ENCODE measurements around the gene TIMM23.
"Not testable (repeated sequence)": the region's sequence is repeated elsewhere in the genome, so short reads cannot be mapped to it uniquely, and the experiment has no call there.

TIMM23 gene

DNA sequence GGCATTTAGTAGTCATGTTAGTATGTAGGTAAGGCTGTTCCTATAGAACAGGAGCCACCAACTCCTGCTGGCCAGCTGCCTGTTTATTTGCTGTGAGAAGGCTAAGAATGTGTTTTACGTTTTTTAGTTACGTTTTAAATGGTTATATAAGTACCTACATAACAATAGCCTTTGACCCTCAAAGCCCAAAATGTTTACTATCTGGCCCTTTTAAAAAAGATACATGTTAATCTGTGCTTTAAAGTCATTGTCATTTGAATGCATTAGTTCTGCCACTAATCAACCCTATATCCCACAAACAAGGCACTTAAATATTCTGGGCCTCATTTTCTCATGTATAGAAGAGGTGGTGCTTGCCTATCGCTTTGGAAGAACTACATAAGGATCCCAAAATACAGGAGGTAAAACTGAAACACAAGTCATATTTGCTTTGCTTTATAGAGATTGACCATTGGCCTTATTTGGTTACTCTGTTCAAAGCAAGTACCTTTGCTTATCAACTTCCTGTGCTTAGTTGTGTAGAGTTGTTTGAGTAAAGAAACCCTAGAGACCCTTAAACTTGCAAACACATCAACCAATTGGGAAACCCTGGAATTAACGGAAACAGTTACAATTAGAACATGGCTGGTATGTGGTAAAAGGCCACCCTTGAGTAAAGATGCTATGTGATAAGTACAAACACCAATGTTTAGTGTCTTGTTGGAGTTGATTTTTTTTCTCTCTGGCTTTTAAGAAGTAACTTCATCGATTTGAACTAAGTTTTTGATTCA, 25.9 kb downstream of the TIMM23 start:
- DNase-seq, result no peak

DNA sequence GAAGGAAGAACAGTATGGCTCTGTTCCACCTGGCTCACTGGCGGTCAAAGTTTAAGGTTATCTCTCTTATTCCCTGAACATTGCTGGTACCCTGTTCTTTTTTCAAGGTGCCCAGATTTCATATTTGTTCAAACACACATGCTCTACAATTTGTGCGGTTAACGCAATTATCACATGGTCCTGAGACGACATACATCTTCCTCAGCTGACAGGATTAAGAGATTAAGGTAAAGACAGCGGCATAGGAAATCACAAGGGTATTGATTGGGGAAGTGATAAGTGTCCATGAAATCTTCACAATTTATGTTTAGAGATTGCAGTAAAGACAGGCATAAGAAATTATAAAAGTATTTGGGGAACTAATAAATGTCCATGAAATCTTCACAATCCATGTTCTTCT, 27.7 kb downstream of the TIMM23 start:
- peak; percentile 3 for DNase-seq

DNA sequence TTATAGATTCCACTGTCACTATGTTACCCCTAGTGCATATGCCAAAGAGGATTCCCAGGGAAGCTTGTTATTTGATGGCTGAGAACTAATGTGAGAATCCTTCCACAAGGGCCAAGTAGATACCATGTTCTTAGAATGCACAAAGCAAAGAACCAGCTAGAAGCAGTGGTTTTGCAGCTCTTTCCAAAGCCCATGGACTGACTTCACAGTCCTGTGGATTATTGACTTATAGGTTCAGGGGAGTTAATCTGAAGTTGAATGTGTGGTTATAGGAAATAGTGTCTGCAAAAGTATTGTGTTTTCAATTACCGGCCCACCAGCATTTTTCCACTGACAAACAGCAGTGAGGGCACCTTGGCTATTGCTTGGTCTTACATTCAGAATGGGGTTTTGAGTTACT, 28.2 kb downstream of the TIMM23 start:
- no peak for DNase-seq

- no peak for DNase-seq
Observed at GRCh38 chr10:46001187-46001756, 29.0 kb downstream of the TIMM23 start.

DNA sequence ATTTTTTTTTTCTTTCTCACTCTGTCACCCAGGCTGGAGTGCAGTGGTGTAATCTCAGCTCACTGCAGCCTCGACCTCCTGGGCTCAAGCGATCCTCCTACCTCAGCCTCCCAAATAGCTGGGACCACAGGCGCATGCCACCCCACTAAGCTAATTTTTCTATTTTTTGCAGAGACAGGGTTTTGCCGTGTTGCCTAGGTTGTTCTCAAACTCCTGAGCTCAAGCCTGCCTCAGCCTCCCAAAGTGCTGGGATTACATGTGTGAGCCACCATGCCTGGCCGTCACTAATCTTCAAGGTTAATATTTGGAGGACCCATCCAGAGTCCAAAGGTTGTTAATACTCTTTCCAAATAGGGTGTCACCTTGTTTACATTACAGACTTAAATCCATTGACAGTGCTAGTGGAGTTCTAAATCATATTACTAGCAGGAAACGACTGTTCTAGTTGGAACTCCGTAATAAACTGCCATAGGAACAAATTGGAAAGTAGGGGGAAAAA, 29.9 kb downstream of the TIMM23 start:
- DNase-seq, result not testable (repeated sequence)

DNA sequence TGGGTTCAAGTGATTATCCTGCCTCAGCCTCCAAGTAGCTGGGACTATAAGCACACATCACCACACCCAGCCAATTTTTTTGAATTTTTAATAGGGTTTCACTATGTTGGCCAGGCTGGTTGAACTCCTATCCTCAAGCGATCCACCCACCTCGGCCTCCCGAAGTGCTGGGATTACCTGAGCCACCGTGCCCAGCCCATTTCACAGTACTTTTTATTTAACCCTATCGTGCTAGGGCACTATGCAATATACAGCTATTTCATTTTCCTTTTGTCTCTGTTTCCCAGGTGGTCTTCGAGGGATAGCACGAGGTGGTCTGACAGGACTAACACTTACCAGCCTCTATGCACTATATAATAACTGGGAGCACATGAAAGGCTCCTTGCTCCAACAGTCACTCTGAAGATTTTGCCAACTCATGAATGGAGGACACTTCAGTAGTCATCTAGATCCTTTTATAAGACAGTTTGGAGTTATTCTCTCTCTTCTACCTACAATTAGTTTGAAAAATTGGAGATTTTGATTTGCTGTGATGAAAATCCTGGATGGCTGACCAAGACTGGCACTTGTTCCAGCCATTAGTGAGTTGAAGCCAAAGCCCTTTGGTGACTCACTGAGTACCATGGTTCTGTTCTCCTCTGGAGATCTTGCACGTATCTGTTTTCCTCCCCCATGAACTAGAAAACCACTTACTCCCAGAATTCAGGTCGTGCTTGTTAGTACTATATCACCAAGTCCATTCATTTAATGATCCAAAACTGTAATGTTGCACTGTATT, 30.8 kb downstream of the TIMM23 start:
- no peak for DNase-seq

DNA sequence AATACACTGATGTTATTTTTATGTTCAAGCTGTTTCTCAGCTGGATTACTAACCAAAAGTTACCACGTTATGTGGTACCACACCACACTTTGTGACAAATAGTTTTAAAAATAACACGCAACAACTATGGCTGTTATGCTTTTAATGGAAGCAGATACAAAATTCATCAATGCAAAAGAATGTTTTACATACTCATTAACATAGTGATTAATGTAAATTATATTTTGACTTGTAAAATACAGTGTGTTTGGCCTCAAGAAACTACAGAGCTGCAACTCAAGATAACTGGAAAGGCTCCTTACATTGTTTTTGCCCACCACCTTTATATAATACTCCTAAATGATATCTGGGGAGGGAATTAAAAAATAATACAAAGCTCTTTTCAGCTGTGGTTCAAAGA, 32.7 kb downstream of the TIMM23 start:
- DNase-seq, result no peak

- DNase-seq, result no peak
Observed at GRCh38 chr10:46005383-46005782, 33.1 kb downstream of the TIMM23 start.

GRCh38 chr10:46006219-46006618, 33.9 kb downstream of the TIMM23 start:
- no peak for DNase-seq

GRCh38 chr10:46012746-46013145, 40.5 kb downstream of the TIMM23 start:
- DNase-seq, result no peak

GRCh38 chr10:46014206-46014605, 41.9 kb downstream of the TIMM23 start:
- no peak for DNase-seq

DNA sequence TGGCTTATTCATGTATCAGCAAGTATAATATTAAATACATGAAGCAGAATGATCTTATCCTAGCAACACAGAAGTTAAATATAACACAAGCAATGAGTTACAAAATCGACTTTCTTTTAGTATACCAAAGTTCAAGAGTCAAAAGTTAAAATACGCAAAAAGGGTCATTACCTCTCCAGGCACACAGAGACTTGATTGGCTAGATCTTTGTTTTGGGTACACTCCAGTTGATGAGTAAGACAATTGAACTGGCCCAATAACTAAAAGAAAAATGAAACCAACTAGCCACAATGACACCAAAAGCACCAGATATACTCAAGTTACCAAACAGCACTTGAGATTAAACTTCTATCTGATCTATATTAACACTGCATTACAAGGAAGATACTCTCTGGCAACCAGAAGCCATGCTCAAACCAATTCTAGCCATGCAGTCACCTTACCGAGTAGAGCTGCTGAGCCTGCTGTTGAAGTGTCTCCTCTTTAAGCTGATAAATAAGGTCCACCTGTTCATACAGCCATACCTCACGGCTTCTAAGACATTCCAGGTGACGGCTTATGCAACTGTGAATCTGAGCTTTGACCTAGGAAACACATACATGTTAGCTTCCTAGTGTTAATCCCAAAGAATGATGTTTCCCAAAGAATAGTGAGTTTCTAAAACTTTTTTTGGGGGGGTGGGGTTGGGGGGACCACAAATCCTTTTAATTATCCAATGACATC, 42.6 kb downstream of the TIMM23 start:
- DNase-seq, result peak; percentile 8

- DNase-seq, result no peak
Observed at GRCh38 chr10:46016190-46016589, 43.9 kb downstream of the TIMM23 start.

DNA sequence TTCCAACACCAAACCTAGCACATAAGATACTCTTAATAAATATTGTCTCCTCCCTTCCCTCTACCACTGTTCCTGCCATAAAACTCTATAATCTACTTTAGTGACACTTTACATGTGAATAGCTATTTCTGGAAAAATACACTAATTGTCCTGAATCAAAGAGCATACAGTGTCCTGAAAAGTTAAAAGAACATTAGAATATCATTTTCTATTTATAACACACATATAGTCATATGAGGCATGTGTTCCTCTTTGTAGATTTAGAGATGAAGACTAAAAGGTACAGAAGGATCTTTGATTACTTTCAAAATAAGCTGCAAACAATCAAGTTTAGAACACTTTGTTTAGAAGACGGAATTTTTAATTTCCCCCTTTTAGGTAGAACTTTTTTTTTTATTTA, 44.5 kb downstream of the TIMM23 start:
- DNase-seq, result no peak

DNA sequence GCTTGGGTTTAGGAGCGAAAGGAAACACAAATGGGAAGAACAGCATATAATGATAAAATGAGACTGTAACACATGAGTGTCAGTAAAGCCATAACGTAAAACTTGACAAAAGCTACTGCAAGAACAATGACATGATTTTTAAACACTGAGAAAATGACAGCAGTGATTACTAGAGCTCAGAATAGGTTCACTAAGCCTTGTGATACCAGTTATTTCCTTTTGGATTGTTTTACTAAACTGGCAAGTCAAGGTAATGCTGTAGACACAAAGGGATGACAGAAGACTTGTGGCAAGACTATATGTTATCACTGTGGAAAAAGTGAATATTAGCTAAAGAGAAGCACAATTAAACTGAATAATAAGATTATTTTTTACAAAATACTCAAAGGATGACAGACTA, 45.4 kb downstream of the TIMM23 start:
- DNase-seq, result no peak

- DNase-seq, result no peak
Observed at GRCh38 chr10:46018453-46019176, 46.3 kb downstream of the TIMM23 start.

DNA sequence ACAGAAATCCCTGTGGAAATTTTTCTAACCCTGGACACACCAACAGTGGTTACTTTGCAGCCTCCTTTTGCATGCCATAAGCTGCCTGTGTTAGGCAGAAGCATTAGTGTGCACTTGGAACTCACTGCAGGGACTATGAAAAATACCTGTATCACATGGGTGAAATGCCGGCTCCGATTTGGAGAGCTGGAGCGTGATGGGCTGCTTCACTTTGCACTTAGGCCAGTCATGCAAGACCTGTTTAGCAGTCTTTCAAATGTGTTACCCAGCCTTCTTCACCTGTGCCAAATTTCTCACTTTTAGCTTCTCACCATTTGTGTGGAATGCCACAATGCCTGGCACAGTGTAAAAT, 46.9 kb downstream of the TIMM23 start:
- no peak for DNase-seq

DNA sequence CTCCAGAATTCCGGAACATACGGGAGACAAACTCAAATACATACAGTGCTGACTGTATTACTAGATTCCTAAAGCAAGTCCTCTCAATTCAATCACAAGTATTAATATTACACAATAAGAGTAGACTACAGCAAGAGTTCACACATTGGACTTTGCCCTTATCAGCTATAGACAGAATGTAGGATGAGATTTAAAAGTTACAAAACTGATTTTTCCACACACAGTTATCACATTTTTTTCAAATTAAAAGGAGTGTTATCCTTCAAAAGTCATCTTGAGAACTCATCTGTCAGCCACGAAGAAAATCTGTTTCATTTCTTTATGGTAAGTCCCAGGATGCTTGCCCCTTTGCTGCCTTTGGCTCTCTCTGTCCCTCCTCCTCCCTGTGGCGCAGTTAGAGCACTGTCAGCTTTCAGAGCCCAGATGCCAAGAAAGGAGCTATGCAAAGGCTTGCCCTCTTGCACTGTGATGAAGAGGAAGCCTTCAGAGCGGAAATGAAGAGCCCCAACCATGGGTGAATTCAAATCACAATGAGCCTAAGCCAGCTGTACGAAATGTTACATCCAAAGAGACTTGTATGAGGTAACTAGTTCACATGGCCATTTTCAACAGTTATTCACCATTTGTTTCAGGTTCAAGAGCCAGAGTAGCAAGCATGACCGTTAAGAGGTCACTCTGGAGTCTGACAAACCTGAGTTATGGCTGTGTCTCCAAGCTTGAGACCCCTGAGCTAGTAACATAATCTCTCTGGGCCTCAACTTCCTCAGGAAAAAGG, 47.5 kb downstream of the TIMM23 start:
- DNase-seq, result no peak

GRCh38 chr10:46020344-46020657, 48.0 kb downstream of the TIMM23 start:
- DNase-seq, result no peak

DNA sequence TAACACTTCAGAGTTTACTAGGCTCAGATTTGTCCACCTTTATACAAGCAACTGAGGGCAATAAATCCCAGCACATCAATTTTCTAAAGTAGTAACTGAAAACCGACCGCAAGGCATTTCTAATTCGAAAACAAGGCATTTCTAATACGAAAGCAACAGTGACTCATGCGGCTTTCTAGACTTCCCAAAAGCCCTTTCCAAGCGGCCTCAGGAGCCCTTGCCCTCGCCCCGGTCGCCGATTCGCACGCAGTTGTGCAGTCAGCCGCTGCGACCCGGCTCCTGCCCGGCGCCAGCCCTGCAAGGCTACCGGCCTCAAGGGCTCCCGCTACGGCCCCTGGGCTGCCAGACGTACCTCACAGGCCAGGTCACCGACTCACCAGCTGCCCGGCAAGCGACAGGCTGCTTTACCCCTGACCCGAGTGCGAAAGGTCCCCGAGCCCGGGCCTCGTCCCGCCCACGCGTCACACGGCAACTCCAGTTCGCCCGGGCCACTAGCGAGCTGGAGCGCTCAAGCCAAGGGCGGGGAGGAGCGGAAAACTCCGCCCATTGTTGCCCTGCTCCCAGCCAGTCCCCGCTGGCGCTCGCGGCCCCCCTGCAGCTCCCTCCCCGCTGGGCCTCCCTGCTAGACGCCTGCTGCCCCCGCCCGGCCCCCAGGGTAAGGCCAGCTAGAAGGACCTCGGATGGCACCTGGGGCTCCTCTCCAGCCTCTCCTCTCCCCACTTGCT, 50.9 kb downstream of the TIMM23 start:
- peak; percentile 93 for DNase-seq

- no peak for DNase-seq
Observed at GRCh38 chr10:46024948-46025347, 52.7 kb downstream of the TIMM23 start.
